GM12801 (cell line): Measurements from ENCODE around the gene TNKS1BP1.

ENCODE experiments used
- CTCF ChIP-seq: IDR thresholded peaks from one replicate; pipeline ENCODE4 v1.5.1; 2011; ENCODE audit warnings: control low read depth; ENCODE audit not compliant: insufficient read length; ENCODE audit errors: extremely low read depth

The TNKS1BP1 gene

GRCh38 chr11:57358543-57358961, 33.8 kb upstream of the TNKS1BP1 start:
- TF ChIP-seq CTCF = no peak

GRCh38 chr11:57357856-57358255, 33.1 kb upstream of the TNKS1BP1 start:
- no peak for TF ChIP-seq CTCF

- no peak for TF ChIP-seq CTCF
Measured at GRCh38 chr11:57357310-57357709, 32.6 kb upstream of the TNKS1BP1 start.

- TF ChIP-seq CTCF = no peak
Measured at GRCh38 chr11:57356268-57356667, 31.5 kb upstream of the TNKS1BP1 start.

GRCh38 chr11:57354699-57355098, 29.9 kb upstream of the TNKS1BP1 start:
- TF ChIP-seq CTCF = no peak

- no peak for TF ChIP-seq CTCF
Measured at GRCh38 chr11:57353852-57354251, 29.1 kb upstream of the TNKS1BP1 start.

GRCh38 chr11:57353446-57353845, 28.7 kb upstream of the TNKS1BP1 start:
- TF ChIP-seq CTCF = no peak

- TF ChIP-seq CTCF = no peak
Measured at GRCh38 chr11:57353036-57353435, 28.3 kb upstream of the TNKS1BP1 start.
